ENCODE data around the gene MARVELD2.
"Not testable (repeated sequence)": the region's sequence is repeated elsewhere in the genome, so short reads cannot be mapped to it uniquely, and the experiment has no call there.

Gene MARVELD2, protein sequence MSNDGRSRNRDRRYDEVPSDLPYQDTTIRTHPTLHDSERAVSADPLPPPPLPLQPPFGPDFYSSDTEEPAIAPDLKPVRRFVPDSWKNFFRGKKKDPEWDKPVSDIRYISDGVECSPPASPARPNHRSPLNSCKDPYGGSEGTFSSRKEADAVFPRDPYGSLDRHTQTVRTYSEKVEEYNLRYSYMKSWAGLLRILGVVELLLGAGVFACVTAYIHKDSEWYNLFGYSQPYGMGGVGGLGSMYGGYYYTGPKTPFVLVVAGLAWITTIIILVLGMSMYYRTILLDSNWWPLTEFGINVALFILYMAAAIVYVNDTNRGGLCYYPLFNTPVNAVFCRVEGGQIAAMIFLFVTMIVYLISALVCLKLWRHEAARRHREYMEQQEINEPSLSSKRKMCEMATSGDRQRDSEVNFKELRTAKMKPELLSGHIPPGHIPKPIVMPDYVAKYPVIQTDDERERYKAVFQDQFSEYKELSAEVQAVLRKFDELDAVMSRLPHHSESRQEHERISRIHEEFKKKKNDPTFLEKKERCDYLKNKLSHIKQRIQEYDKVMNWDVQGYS

DNA sequence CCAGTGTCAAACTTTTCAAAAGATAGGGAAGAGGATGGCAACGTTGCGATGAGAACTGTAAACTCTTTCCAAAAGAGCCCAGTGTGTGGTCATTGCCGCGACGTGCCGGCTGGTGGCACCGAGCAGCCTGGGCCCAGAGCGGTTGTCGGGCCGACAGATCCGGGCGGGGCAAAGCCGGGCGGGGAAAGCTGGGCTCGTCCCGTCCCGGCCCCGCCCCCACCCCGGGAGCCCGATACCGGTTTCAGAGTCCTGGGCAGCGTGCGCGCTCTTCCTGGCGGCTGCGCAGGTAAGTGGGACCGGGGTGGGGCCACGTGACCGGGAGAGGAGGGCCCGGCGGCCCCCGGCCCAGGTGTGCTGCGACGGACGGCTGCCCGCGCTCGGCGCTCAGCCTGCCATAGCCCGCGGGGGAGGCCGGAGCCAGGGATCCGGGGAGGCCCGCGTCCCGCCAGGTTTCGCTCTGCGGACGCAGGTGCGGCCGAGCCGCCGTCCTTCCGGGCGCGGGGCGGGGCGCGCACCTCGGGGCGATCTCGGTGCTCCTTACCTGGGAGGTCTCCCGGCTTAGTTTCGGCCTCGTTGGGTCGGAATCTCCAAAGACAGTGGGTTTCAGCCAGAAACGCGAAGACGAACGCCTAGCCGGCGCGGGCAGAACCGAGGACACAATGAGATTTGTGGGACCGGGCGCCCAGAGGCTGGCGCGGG is at the start of gene MARVELD2:
TSS of gene MARVELD2 (plus strand) at position 232 of the 699 bp plus-strand sequence. CDS start 4,270 bp downstream, outside the sequence.
- DNase-seq (ENCODE audit: low read depth), result peak; percentile 7

DNA sequence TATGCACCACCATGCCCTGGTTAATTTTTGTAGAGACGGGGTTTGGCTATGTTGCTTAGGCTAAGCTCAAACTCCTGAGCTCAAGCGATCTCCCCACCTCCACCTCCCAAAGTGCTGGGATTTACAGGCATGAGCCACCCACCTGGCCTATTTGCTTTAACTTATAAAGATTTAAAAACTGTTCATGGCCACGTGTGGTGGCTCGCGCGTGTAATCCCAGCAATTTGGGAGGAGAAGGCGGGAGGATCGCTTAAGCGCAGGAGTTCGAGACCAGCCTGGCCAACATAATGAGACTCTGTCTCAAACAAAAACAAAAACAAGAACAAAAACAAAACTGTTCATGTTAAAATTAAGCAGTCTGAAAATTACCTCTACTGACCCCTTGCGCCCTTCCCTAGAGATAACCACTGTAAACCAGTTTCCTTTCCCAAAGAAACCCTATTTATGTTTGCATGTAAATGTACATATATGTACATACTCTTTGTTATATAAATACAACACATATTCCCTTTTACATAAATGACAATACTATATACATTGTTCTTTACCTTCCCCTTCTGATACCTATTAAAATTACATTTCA is 47.1 kb upstream of the MARVELD2 start:
- no peak for DNase-seq (ENCODE audit: low read depth)

DNA sequence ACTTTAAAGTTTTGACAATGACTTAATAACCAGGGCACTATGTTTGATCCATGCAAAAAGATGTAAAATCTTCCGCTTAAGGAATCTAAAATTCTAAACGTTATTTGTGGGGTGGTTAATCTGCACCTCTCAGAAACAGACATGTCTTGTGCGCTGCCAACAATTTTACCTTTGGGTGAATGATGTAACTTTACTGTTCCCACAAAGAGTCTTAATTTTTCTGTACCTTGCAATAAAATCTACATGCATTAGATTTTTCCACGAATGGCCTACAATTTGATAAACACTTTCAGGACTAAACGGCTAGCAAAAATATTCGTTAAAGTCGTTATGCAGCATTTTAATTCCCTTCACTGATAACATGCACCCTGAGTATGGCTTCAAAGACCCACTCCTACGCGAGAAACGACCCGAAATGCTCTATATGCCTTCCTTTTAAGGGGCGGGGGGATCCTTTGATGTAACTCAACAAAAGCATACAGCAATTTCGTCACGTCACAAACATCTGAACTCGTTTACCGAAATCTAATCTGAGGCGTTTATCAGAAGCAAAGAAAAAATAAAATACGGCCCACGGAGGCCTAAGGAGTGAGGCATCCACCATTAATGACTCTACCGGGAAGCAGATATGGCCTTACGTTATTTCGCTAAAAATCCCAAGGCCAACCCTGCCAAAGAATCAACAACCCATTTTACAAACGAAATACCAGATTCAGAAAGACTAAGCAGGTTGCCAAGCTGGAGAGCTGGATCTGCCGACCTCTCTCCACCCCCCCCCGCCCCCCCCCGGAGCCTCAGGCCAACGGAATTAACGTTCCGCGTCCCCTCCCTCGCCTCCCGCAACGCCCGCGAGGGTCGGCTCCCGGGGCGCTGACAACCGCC is 46.2 kb upstream of the MARVELD2 start:
- no peak for DNase-seq (ENCODE audit: low read depth)

DNA sequence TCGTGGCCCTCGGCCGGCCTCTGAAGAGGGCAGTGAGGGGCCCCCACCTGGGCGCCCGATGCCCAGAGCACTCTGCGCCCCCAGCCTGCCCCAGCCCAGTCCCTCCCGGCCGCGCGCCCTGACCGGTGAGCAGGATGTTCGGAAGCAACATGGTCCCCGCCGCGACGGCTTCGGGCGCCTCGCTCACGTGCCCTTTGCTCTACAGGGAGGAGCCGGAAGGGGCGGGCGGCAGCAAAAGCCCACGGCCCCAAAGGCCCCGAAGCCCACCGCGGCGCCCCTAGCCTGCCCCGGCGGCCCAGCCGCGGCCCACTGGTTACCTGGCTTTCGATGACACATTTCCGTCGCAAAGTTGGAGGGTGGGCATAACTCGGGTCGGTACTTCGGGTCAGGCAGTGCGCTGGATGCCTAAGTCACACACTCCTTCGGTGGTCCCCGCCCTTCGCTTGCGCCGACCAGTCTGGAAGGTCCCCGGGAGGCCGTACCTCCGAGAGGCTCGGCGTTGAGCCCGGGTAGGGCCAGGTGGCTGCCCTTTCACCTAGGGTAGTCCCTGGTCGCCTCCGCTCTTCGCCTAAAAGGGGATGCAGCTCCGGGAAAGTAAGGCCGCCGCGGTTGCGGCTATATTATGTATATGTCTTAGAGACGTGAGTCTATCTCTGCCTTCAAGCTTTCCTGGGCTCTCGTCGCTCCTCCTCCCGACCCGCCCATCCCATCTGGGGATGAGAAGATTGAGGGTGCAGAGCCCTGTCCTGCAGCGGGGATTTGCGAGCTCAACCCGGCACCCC is 45.4 kb upstream of the MARVELD2 start, which contains the start of the genes AK6, RAD17 and TAF9:
TSS of gene AK6 (minus strand) at position 181 of the 782 bp plus-strand sequence. CDS start at position 151, 30 bp downstream.
TSS of gene RAD17 (plus strand) at position 479 of the 782 bp plus-strand sequence. CDS start 2,391 bp downstream, outside the sequence.
TSS of gene TAF9 (minus strand) at position 181 of the 782 bp plus-strand sequence. CDS start 3,783 bp downstream, outside the sequence.
- peak; percentile 86 for DNase-seq (ENCODE audit: low read depth)

DNA sequence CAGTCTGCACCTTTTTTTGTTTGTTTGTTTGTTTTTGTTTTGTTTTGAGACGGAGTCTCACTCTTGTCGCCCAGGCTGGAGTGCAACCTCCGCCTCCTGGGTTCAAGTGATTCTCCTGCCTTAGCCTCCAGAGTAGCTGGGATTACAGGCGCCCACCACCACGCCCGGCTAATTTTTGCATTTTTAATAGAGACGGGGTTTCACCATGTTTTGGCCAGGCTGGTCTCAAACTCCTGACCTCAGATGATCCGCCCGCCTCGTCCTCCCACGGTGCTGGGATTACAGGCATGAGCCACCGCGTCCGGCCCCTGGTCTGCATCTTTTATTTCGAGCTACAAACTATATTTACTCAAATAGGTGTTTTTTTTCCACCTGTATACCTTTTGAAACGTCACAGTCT is 44.6 kb upstream of the MARVELD2 start:
- DNase-seq (ENCODE audit: low read depth), result not testable (repeated sequence)

DNA sequence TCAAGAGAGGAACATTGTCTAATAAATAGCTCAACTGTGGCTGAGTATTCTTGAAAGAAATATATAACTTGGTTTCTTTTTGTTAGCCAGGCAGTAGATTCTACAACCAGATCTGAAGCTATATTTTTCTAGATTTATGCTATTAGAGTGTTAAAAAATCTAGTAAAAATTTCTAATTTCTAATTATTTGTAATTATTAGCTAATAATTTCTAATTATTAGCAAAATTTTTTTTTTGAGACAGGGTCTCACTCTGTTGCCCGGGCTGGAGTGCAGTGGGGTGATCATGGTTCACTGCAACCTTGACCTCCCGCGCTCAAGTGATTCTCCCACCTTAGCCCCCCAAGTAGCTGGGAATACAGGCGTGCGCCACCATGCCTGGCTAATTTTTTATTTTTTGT is 42.5 kb upstream of the MARVELD2 start:
- DNase-seq (ENCODE audit: low read depth), result no peak

DNA sequence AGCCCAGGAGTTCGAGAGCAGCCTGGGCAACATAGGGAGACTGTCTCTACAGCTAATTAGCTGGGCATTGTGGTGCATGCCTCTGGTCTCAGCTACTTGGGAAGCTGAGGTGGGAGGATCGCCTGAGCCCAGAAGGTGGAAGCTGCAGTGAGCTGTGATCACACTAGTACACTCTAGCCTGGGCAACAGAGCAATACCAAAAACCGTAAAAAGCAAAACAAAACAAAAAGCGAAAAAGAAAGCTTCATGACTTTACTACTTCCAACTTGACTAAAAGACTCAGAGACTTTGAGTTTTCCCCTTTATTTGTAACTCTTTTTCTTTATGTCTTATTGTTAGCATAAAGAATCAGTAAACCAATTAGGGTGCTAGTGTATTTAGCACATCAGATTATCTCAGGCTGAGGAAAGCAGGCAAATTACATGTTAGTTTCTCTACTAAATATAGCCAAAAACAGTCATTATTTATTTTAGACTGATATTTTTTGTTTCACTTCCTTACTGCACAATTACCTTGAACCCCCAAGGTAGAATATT is 39.9 kb upstream of the MARVELD2 start:
- DNase-seq (ENCODE audit: low read depth), result no peak

DNA sequence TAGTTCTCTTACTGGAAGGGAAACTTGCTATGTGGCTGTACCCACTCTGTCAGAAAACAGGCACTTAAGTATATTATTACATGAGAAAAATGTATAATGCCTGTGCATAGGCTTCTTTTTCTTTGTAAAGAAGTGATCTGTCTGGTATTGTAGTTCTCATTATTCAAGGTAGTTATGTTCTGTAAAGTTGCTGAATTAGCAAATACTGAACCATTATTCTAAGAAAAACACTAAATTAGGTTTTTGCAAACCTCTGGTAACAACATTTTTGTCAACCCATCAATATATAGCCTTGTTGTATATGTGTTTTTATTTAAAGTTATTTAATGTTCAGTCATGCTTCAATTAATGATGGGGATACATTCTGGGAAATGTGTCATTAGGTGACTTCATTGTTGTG is 36.5 kb upstream of the MARVELD2 start:
- DNase-seq (ENCODE audit: low read depth), result no peak

DNA sequence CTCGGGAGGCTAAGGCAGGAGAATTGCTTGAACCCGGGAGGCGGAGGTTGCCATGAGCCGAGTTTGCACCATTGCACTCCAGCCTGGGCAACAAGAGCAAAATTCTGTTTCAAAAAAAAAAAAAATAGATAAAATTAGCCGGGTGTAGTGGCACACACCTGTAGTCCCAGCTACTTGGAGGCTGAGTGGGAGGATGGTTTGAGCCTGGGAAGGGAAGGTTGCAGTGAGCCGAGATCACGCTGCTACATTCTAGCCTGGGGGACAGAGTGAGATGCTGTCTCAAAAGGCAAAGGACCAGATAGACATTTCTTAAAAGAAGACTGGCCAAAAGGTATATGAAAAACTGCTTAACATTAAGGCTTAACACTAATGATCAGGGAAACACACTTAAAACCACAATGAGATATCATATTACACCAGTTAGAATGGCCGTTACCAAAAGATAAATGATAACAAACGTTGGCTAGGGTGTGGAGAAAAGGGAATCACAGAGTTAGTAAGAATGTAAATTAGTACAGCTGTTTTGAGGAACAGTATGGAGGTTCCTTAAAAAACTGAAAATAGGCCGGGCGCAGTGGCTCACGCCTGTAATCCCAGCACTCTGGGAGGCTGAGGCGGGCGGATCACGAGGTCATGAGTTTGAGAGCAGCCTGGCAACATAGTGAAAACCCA is 10.1 kb upstream of the MARVELD2 start:
- DNase-seq (ENCODE audit: low read depth), result no peak

DNA sequence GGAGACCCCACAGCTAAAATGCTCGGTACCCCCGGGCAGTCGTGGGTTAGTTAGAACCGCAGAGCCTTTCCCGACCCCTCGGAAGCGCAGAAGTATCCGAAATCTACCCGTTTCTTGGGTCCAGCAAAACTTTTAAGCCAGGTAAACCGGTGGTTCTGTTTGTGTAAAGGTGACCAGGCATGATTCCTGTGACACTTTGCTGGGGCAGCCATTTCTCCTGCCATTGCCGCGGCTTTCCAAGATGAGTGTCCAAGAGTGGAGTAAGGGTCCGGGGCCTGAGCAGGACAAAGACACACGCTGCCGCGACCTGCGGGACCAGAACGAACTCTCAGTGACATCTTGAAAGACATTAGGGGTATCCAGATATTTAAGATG is 655 bp downstream of the MARVELD2 start:
- DNase-seq (ENCODE audit: low read depth), result no peak

DNA sequence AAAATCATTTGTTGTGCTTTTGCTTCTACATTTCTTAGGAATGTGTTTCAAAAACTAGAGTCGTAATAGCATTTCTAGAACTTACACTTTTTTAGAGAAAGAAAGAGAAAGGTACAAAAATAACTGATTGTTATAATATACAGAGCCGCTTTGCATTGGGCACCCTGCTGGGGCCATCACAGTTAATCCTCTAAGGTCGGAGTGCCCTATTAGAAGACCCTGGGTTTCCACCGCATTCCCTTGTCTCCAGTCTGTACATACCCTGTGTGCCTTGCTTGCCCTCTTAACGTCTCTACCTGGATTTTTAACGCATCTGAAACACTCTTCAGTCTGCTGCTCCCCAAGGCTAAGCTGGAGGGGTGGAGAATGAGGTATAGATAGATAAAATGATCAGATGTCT is 1.3 kb downstream of the MARVELD2 start:
- DNase-seq (ENCODE audit: low read depth), result no peak

DNA sequence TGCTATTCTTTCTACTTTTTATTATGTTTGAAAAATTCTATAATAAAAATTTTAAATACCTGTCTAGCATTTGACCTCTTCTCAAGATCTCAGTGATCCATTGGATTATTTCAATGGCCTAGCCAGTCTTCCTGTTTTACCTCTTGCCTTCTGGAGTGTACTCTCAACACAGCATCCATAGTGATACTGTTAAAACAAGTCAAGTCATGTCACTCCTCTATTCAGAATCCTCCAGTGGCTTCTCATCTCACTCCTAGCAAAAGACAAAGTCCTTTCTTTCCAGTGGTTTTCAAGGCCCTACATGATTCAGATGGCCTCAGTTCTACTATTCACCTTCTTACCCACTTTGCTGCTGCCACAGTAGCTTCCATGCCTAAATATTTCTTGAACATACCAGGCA is 1.8 kb downstream of the MARVELD2 start:
- no peak for DNase-seq (ENCODE audit: low read depth)

DNA sequence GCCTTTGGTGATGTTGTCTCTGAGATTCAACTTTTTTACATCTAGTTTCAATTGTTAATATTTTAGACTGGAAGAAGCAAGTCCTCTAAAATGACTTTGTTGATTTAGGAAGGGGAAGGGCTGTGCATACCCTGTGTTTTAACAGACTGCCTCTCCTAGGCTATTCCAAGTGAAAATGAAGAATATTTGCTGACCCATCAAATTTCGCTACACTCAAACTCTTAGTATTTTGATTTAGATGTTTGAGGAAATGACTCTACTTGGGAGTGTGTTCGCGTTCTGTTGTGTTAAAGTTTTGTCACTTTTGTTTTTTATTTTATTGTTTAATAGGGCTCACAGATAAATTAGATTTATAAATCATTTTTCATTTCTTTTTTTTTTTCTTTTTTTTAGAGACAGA is 3.6 kb downstream of the MARVELD2 start:
- no peak for DNase-seq (ENCODE audit: low read depth)

DNA sequence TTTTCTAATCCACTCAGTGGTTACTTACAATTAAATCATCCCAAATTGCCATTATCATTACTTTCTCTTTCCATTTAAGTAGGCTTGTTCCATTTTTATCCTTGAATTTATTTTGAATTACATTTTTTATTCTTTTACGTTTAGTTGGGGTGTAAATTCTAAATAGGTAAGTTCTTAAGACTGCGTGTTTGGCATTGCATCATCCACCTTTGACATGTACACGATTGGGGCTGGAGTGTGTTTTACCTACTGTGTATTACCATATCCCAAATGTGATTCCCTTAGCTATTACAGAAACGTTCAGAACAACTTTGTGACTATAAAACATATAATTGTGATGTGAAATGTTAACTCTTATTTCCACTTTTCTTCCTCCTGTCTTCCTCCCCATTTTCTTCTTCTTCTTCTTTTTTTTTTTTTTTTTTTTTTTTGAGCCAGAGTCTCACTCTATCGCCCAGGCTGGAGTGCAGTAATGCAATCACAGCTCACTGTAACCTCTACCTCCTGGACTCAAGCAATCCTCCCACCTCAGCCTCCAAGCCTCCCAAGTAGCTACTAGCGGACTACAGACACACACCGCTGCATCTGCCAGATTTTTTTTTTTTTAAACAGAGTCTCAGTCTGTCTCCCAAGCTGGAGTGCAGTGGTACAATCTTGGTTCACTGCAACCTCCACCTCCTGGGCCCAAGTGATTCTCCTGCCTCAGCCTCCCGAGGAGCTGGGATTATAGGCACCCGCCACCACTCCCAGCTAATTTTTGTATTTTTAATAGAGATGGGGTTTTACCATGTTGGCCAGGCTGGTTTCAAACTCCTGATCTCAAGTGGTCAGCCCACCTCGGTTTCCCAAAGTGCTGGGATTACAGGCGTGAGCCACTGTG is 16.7 kb downstream of the MARVELD2 start:
- DNase-seq (ENCODE audit: low read depth), result no peak

DNA sequence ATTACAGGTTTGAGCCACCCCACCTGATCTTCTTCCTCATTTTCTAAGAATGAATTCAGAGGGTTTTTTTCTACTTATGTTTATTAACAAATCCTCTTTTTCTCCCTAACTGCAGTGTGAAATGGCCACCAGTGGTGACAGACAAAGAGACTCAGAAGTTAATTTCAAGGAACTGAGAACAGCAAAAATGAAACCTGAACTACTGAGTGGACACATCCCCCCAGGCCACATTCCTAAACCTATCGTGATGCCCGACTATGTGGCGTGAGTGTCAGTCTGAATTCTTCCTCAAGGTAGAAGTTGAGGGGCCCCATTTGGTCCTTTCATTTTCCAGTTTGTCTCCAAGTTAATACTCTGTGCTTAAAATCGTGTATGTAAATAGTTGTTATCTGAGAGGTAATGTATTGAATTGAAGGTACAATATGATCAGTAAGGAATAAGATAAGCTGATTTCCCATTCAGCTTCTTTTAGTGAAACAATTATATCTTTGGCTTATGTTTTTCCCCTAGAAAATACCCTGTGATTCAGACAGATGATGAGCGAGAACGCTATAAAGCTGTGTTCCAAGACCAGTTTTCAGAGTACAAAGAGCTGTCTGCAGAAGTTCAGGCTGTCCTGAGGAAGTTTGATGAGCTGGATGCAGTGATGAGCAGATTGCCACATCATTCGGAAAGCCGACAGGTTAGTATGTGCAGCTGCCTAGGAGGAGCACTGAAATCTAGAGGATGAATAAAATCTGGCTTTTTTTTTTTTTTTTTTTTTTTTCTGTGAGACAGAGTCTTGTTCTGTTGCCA is 17.7 kb downstream of the MARVELD2 start:
- DNase-seq (ENCODE audit: low read depth), result no peak

DNA sequence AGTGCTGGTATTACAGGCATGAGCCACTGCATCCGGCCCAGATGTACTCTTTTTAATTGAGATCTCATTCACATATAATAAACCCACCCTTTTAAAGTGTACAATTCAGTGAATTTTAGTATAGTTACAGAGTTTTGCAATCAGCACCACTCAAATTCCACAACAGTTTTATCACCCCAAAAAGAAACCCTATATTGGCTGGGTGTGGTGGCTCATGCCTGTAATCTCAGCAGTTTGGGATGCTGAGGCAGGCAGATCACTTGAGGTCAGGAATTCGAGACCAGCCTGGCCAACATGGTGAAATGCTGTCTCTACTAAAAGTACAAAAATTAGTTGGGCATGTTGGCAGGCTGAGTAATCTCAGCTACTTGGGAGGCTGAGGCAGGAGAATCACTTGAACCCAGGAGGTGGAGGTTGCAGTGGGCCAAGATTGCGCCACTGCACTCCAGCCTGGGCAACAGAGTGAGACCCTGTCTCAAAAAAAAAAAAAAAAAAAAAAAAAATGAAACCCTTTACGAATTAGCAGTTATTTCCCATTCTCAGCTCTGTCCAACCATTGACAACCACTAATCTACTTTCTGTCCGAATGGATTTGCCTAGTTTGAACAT is 20.5 kb downstream of the MARVELD2 start:
- not testable (repeated sequence) for DNase-seq (ENCODE audit: low read depth)

DNA sequence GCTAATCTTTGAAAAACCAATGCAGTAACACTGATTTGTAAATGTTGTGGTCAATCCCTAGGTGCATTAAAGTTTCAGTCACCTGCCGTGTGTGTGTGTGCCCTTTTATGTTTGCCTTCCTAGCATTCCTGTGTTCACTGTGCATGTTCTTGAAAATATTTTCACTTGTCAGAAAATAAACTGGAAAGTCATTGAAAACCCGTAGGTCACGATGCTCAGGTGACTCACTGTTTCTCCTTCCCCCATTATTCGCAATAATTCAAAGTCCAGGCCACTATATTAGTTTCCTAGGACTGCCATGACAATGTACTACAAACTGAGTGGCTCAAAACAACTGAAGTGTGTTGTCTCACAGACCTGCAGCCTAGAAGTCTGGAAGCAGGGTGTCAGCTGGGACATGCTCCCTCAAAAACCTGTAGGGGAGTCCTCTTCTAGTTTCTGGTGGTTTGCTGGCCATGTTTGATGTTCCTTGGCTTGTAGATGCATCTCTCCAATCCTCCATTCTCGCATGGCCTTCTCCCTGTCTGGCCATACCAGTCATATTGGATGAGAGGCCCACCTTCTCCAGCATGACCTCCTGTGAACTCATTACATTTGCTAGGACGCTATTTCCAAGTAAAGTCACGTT is 29.3 kb downstream of the MARVELD2 start:
- DNase-seq (ENCODE audit: low read depth), result no peak

Data from stimulated activated CD8-positive, alpha-beta memory T cell treated with anti-CD3 and anti-CD28 coated beads, Interleukin-12 subunit alpha, Interleukin-12 subunit beta, amount 100 ng/mL, for 4 hours (primary cell).